GM19193 (cell line): Measurements from ENCODE around the gene CDC42EP5.

Experiments
- POLR2A ChIP-seq: IDR thresholded peaks from 4 replicates; pipeline ENCODE4 v1.6.1; 2011; ENCODE audit not compliant: insufficient read depth, insufficient read length; ENCODE audit errors: extremely low read depth

Gene CDC42EP5

GRCh38 chr19:54484451-54484850, 11.4 kb upstream of the CDC42EP5 start:
- TF ChIP-seq POLR2A, result no peak

- no peak for TF ChIP-seq POLR2A
These were observed 9.8 kb upstream of the CDC42EP5 start for GRCh38 chr19:54482889-54483288.

- no peak for TF ChIP-seq POLR2A
These were observed 8.3 kb upstream of the CDC42EP5 start for GRCh38 chr19:54481326-54481930.

GRCh38 chr19:54480051-54480450, 7.0 kb upstream of the CDC42EP5 start:
- no peak for TF ChIP-seq POLR2A

GRCh38 chr19:54478677-54479266, 5.7 kb upstream of the CDC42EP5 start:
- TF ChIP-seq POLR2A, result no peak

- no peak for TF ChIP-seq POLR2A
These were observed 4.6 kb upstream of the CDC42EP5 start for GRCh38 chr19:54477650-54478049.

- no peak for TF ChIP-seq POLR2A
These were observed 2.6 kb upstream of the CDC42EP5 start for GRCh38 chr19:54475706-54476105.

GRCh38 chr19:54473892-54474372, 836 bp upstream of the CDC42EP5 start:
- no peak for TF ChIP-seq POLR2A

GRCh38 chr19:54470991-54471782, 1.9 kb downstream of the CDC42EP5 start:
- TF ChIP-seq POLR2A, result no peak

- no peak for TF ChIP-seq POLR2A
These were observed 2.7 kb downstream of the CDC42EP5 start for GRCh38 chr19:54470276-54470887.

GRCh38 chr19:54469496-54469934, 3.6 kb downstream of the CDC42EP5 start:
- TF ChIP-seq POLR2A, result no peak

- no peak for TF ChIP-seq POLR2A
These were observed 7.5 kb downstream of the CDC42EP5 start for GRCh38 chr19:54465426-54466109.

GRCh38 chr19:54464630-54465425, 8.3 kb downstream of the CDC42EP5 start:
- TF ChIP-seq POLR2A, result peak; percentile 77
